Measurements from ENCODE around the gene NOM1. TPM values are rescaled to one million over a fixed set of nuclear protein-coding genes. Genes with fewer than 3 reads are reported as not detected.

NOM1 gene
- total and polyA plus RNA-seq, 2 donors (not counting 1 experiment from before 2014, with no cell fraction given), result 14.2 to 38.3 TPM

GRCh38 chr7:156940421-156941122 is 8.9 kb upstream of the NOM1 start:
- H2AFZ ChIP-seq (ENCODE audit: insufficient read depth, low read depth, low read length, poor library complexity, severe bottlenecking), result no peak overlapping the region
- intact Hi-C loops (cut with micrococcal nuclease), result no loop called here
- no peak for TF ChIP-seq EZH2 (IDR thresholded peaks at IDR 0.05; ENCODE audit: borderline replicate concordance, insufficient read depth, low read depth, low read length, poor library complexity, severe bottlenecking)
- no peaks in the 10 kb centered on the region for H4K20me1 ChIP-seq (ENCODE audit: control insufficient read depth, insufficient read depth, low read length, poor library complexity, severe bottlenecking)
- H3K9me3 ChIP-seq (ENCODE audit: control extremely low read depth in 1 of 3, control insufficient read depth in 2 of 3, insufficient read depth in 1 of 3, low read length in 2 of 3), result peaks cover 0 to 23% (median 0%) of the 10 kb centered on the region in 3 donors
- peaks cover 0 to 20% (median 2%) of the 10 kb centered on the region in 4 experiments for H3K27me3 ChIP-seq (replicated peaks in 1 of 4; ENCODE audit: control extremely low read depth in 1 of 4, control insufficient read depth in 3 of 4, insufficient read depth in 4 of 4, low read length in 3 of 4)
- H3K4me2 ChIP-seq (replicated peaks; ENCODE audit: low read depth, low read length, poor library complexity, severe bottlenecking), result no peak overlapping the region
- H3K9ac ChIP-seq (ENCODE audit: low read length), result no peak overlapping the region
- Mint-ChIP-seq H3K9me3 (ENCODE audit: insufficient read depth) (no peaks in the 10 kb centered on the region), H3K27me3 (peaks cover 9% of the 10 kb centered on the region), H3K27ac (no peak overlapping the region), H3K4me1 (peaks cover 3% of the 10 kb centered on the region), H3K4me3 (no peak overlapping the region)
- WGBS (ENCODE audit: insufficient coverage), result 96% methylated on average over 53 of the region's 57 CpGs
- H3K36me3 ChIP-seq (replicated peaks in 1 of 2; ENCODE audit: control extremely low read depth in 1 of 2, control insufficient read depth in 1 of 2, extremely low read depth in 1 of 2, insufficient read depth in 2 of 2, low read length in 1 of 2), result no peaks in the 10 kb centered on the region
- no peaks in the 10 kb centered on the region for H3K79me2 ChIP-seq (ENCODE audit: control insufficient read depth, insufficient read depth, low read length)
- no peak overlapping the region for H3K4me3 ChIP-seq (ENCODE audit: control extremely low read depth in 1 of 5, extremely low read depth in 1 of 5, insufficient read depth in 1 of 5, low read depth in 2 of 5, low read length in 4 of 5)
- ChIA-PET POLR2A (no interaction called here), CTCF (interaction anchor here (1.1 kb wide), 1 partner anchor 9 kb away, joined by 3 read pairs; the partner anchor contains the start of gene NOM1)
- H3K27ac ChIP-seq (ENCODE audit: low read length in 2 of 2), result no peak overlapping the region
- ATAC-seq (ENCODE audit: low read depth), result no peak
- peaks cover 0 to 6% of the 10 kb centered on the region in 2 donors for H3K4me1 ChIP-seq (ENCODE audit: control insufficient read depth in 2 of 2, insufficient read depth in 2 of 2, low read length in 2 of 2)
- DNase-seq, result no peak

- ATAC-seq (ENCODE audit: low read depth) (no peak), DNase-seq (no peak)
- peaks cover 3% of the 10 kb centered on the region for H3K4me1 Mint-ChIP-seq
- Histone ChIP-seq H3K9ac (ENCODE audit: low read length) (no peak overlapping the region), H3K36me3 (replicated peaks in 1 of 2; ENCODE audit: control extremely low read depth in 1 of 2, control insufficient read depth in 1 of 2, extremely low read depth in 1 of 2, insufficient read depth in 2 of 2, low read length in 1 of 2) (no peaks in the 10 kb centered on the region), H3K27me3 (replicated peaks in 1 of 4; ENCODE audit: control extremely low read depth in 1 of 4, control insufficient read depth in 3 of 4, insufficient read depth in 4 of 4, low read length in 3 of 4) (peaks cover 0 to 20% (median 2%) of the 10 kb centered on the region in 4 experiments), H3K4me2 (replicated peaks; ENCODE audit: low read depth, low read length, poor library complexity, severe bottlenecking) (no peak overlapping the region), H4K20me1 (ENCODE audit: control insufficient read depth, insufficient read depth, low read length, poor library complexity, severe bottlenecking) (no peaks in the 10 kb centered on the region), H3K79me2 (ENCODE audit: control insufficient read depth, insufficient read depth, low read length) (no peaks in the 10 kb centered on the region), H3K4me1 (ENCODE audit: control insufficient read depth in 2 of 2, insufficient read depth in 2 of 2, low read length in 2 of 2) (peaks cover 0 to 6% of the 10 kb centered on the region in 2 donors), H3K9me3 (ENCODE audit: control extremely low read depth in 1 of 3, control insufficient read depth in 2 of 3, insufficient read depth in 1 of 3, low read length in 2 of 3) (peaks cover 0 to 23% (median 0%) of the 10 kb centered on the region in 3 donors), H3K4me3 (ENCODE audit: control extremely low read depth in 1 of 5, extremely low read depth in 1 of 5, insufficient read depth in 1 of 5, low read depth in 2 of 5, low read length in 4 of 5) (no peak overlapping the region), H3K27ac (ENCODE audit: low read length in 2 of 2) (no peak overlapping the region), H2AFZ (ENCODE audit: insufficient read depth, low read depth, low read length, poor library complexity, severe bottlenecking) (no peak overlapping the region)
- intact Hi-C loops (cut with micrococcal nuclease), result no loop called here
- no peak overlapping the region for H3K27ac Mint-ChIP-seq
- ChIA-PET CTCF (no interaction called here), POLR2A (no interaction called here)
- no peaks in the 10 kb centered on the region for H3K9me3 Mint-ChIP-seq (ENCODE audit: insufficient read depth)
- TF ChIP-seq CTCF (IDR thresholded peaks at IDR 0.05) (no peak), EZH2 (IDR thresholded peaks at IDR 0.05; ENCODE audit: borderline replicate concordance, insufficient read depth, low read depth, low read length, poor library complexity, severe bottlenecking) (no peak)
- no peak overlapping the region for H3K4me3 Mint-ChIP-seq
- H3K27me3 Mint-ChIP-seq, result peaks cover 9% of the 10 kb centered on the region
- 95% methylated on average over 74 of the region's 92 CpGs for WGBS (ENCODE audit: insufficient coverage)
These were observed 7.9 kb upstream of the NOM1 start for GRCh38 chr7:156941393-156942182.

Measured in B cell (primary cell).